Activated CD8-positive, alpha-beta memory T cell treated with anti-CD3 and anti-CD28 coated beads for 36 hours (primary cell): ENCODE measurements around the gene YIPF6. TPM values are rescaled to one million over a fixed set of nuclear protein-coding genes. Genes with fewer than 3 reads are reported as not detected.

Experiments
- CTCF ChIA-PET: fragments of 350-600 bp; sonication (Branson Sonifier 250); formaldehyde crosslinking; loops from one replicate; lab custom pipeline; 2021; ENCODE audit warnings: antibody characterized with exemption; lab: Charles Lee
- POLR2A ChIA-PET: fragments of 350-600 bp; sonication (Branson Sonifier 250); formaldehyde crosslinking; loops from one replicate; lab custom pipeline; 2021; ENCODE audit warnings: antibody characterized with exemption; lab: Charles Lee
- total RNA-seq, 2 experiments: library from RNA; stranded (reverse); gene quantifications; one replicate each; pipeline ENCODE4 v1.2.3, GENCODE V29; 2021

Gene YIPF6
- total RNA-seq, 2 experiments from 2014 or later = 17.3 to 20.1 TPM

GRCh38 chrX:68574240-68574639, 75.4 kb downstream of the YIPF6 start:
- CTCF ChIA-PET = no interaction called here
- POLR2A ChIA-PET = no interaction called here

GRCh38 chrX:68579810-68580209, 81.0 kb downstream of the YIPF6 start:
- POLR2A ChIA-PET = no interaction called here
- CTCF ChIA-PET = no interaction called here

- ChIA-PET CTCF (no interaction called here), POLR2A (no interaction called here)
Measured at GRCh38 chrX:68584221-68584620, 85.4 kb downstream of the YIPF6 start.

Other genes starting within 250 kb of the YIPF6 start
- gene OPHN1, start 65.6 kb upstream of the YIPF6 start, total RNA-seq = under 1 TPM; 0.02 TPM
- gene STARD8, start 148.6 kb downstream of the YIPF6 start, total RNA-seq = under 1 TPM; 0.19 TPM